ENCODE results near the gene PLCL2. TPM values are rescaled to one million over a fixed set of nuclear protein-coding genes. Genes with fewer than 3 reads are reported as not detected.
"Not testable (repeated sequence)": the region's sequence is repeated elsewhere in the genome, so short reads cannot be mapped to it uniquely, and the experiment has no call there.

The PLCL2 gene
- total and polyA plus RNA-seq, 10 donors = 6.9 to 60.4 (median 41.8) TPM

DNA sequence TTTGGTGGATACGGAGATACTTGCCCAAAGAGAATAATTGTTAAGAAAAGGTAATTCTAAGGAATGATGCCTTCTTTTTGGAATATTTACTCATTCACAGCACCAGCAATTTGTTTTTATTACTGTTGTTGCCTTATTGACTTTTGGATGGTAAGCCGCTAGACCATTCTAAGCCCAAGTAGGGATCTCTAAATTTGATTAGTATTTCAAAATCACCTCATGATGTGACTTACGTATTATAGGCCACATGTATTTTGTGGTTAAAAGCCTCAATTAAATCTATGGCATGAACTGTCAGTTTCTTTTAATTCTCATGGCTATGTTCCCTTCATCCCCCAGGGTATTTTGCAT is 94.1 kb downstream of the PLCL2 start:
- WGBS, 5 donors = 62 to 96% (median 94%) methylated on average over 3 of the region's 3 CpGs
- Histone ChIP-seq H3K36me3 (no peaks in the 10 kb centered on the region), H3K9me3 (no peaks in the 10 kb centered on the region), H3K27ac (no peak overlapping the region), H3K27me3 (replicated peaks in 1 of 7) (no peaks in the 10 kb centered on the region), H3K4me1 (peaks cover 3 to 44% (median 13%) of the 10 kb centered on the region in 6 donors), H3K4me3 (no peak overlapping the region)
- DNase-seq = no peak
- intact Hi-C loops (cut with DNase I; ENCODE audit: low total_unique reads) = no loop called here
- TF ChIP-seq, protein P1, sequence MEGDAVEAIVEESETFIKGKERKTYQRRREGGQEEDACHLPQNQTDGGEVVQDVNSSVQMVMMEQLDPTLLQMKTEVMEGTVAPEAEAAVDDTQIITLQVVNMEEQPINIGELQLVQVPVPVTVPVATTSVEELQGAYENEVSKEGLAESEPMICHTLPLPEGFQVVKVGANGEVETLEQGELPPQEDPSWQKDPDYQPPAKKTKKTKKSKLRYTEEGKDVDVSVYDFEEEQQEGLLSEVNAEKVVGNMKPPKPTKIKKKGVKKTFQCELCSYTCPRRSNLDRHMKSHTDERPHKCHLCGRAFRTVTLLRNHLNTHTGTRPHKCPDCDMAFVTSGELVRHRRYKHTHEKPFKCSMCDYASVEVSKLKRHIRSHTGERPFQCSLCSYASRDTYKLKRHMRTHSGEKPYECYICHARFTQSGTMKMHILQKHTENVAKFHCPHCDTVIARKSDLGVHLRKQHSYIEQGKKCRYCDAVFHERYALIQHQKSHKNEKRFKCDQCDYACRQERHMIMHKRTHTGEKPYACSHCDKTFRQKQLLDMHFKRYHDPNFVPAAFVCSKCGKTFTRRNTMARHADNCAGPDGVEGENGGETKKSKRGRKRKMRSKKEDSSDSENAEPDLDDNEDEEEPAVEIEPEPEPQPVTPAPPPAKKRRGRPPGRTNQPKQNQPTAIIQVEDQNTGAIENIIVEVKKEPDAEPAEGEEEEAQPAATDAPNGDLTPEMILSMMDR (IDR thresholded peaks at IDR 0.05 in 8 of 11, conservative IDR thresholded peaks at IDR 0.05 in 3 of 11) = no peak
- TF ChIP-seq POLR2AphosphoS5 (IDR thresholded peaks at IDR 0.05) (no peak), POLR2A (IDR thresholded peaks at IDR 0.05) (no peak)

DNA sequence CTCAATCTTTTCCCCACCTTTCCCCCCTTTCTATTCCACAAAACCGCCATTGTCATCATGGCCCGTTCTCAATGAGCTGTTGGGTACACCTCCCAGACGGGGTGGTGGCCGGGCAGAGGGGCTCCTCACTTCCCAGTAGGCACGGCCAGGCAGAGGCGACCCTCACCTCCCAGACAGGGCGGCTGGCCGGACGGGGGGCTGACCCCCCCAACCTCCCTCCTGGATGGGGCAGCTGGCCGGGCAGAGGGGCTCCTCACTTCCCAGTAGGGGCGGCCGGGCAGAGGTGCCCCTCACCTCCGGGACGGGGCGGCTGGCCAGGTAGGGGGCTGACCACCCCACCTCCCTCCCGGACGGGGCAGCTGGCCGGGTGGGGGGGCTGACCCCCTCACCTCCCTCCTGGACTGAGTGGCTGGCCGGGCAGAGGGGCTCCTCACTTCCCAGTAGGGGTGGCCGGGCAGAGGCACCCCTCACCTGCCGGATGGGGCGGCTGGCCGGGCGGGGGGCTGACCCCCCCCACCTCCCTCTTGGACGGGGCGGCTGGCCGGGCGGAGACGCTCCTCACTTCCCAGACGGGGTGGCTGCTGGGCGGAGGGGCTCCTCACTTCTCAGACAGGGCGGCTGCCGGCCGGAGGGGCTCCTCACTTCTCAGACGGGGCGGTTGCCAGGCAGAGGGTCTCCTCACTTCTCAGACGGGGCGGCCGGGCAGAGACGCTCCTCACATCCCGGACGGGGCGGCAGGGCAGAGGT is 95.2 kb downstream of the PLCL2 start:
- H3K36me3 ChIP-seq; intact Hi-C loops (cut with DNase I; ENCODE audit: low total_unique reads); H3K27ac ChIP-seq; DNase-seq; H3K27me3 ChIP-seq (replicated peaks in 1 of 7); H3K4me3 ChIP-seq; H3K9me3 ChIP-seq: not testable (repeated sequence)
- peaks cover 3 to 38% (median 13%) of the 10 kb centered on the region in 6 donors for H3K4me1 ChIP-seq
- WGBS, 5 donors = 92 to 100% (median 99%) methylated on average over 7 to 37 of the region's 43 CpGs

DNA sequence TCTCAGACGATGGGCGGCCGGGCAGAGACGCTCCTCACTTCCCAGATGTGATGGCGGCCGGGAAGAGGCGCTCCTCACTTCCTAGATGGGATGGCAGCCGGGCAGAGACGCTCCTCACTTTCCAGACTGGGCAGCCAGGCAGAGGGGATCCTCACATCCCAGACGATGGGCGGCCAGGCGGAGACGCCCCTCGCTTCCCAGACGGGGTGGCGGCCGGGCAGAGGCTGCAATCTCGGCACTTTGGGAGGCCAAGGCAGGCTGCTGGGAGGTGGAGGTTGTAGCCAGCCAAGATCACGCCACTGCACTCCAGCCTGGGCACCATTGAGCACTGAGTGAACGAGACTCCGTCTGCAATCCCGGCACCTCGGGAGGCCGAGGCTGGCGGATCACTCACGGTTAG is 95.8 kb downstream of the PLCL2 start:
- H3K36me3 ChIP-seq; H3K9me3 ChIP-seq; H3K27ac ChIP-seq; H3K27me3 ChIP-seq (replicated peaks in 1 of 7); intact Hi-C loops (cut with DNase I; ENCODE audit: low total_unique reads); DNase-seq; H3K4me3 ChIP-seq: not testable (repeated sequence)
- peaks cover 3 to 43% (median 13%) of the 10 kb centered on the region in 6 donors for H3K4me1 ChIP-seq
- 90 to 98% (median 98%) methylated on average over 2 to 18 of the region's 26 CpGs; no CpG with 5 or more reads in 1 of the 5 donors for WGBS, 5 donors

DNA sequence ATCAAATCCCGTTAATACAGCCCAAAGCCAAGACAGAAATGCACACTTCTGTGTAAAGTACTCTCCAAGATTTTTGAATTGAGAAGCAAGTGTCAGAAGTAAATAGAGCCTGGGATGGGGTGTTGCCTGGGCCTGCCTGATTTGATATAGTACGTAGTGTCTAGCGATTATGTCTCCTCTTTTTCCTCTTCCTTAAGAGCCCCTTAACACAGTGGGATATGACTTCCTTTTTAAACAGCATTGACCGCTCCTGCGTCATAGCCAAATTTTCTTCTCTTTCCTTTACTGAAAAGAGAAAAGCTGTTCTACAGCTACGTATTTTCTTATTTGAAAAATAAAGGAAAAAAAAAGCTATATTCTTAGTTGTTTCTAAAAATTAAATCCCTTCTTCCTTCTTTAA is 97.7 kb downstream of the PLCL2 start:
- H3K36me3 ChIP-seq = no peaks in the 10 kb centered on the region
- peaks cover 3 to 59% (median 20%) of the 10 kb centered on the region in 6 donors for H3K4me1 ChIP-seq
- no peak overlapping the region for H3K4me3 ChIP-seq
- no peak for DNase-seq
- intact Hi-C loops (cut with DNase I; ENCODE audit: low total_unique reads) = no loop called here
- TF ChIP-seq POLR2A (IDR thresholded peaks at IDR 0.05) = no peak
- TF ChIP-seq, protein P1 (IDR thresholded peaks at IDR 0.05 in 8 of 11, conservative IDR thresholded peaks at IDR 0.05 in 3 of 11) = no peak
- TF ChIP-seq POLR2AphosphoS5 (IDR thresholded peaks at IDR 0.05) = no peak
- no peaks in the 10 kb centered on the region for H3K27me3 ChIP-seq (replicated peaks in 1 of 7)
- H3K27ac ChIP-seq = no peak overlapping the region
- 51 to 63% (median 57%) methylated on average over 6 of the region's 6 CpGs for WGBS, 5 donors
- no peaks in the 10 kb centered on the region for H3K9me3 ChIP-seq

DNA sequence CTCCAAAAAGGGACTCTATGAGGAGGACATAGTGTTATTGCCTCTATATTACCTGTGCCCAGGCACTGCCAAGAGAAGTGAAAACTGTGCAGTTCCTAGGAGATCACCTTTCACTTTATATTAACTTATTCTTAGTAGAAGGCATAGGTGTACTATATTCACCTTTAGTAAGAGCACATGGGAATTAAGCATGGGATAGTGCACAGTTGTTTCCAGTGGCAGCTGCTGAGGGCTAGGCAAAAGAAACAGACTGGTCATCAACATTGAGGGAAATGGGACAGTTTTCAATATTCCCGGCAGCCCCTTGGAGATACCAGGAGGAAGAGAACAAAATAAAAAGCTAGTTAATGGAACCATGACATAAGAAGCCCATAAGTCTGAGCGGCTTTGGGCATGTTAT is 100.9 kb downstream of the PLCL2 start:
- intact Hi-C loops (cut with DNase I; ENCODE audit: low total_unique reads) = no loop called here
- Histone ChIP-seq H3K27ac (no peak overlapping the region), H3K27me3 (replicated peaks in 1 of 7) (no peaks in the 10 kb centered on the region), H3K4me3 (no peak overlapping the region), H3K4me1 (peaks cover 3 to 65% (median 25%) of the 10 kb centered on the region in 6 donors), H3K36me3 (no peaks in the 10 kb centered on the region), H3K9me3 (no peaks in the 10 kb centered on the region)
- no peak for DNase-seq
- TF ChIP-seq, protein P1 (IDR thresholded peaks at IDR 0.05 in 8 of 11, conservative IDR thresholded peaks at IDR 0.05 in 3 of 11) = no peak
- no peak for TF ChIP-seq POLR2AphosphoS5 (IDR thresholded peaks at IDR 0.05)
- TF ChIP-seq POLR2A (IDR thresholded peaks at IDR 0.05) = no peak
- WGBS, 5 donors = 96 to 99% (median 98%) methylated on average over 2 of the region's 2 CpGs

All from spleen (tissue), 11 donors.